Immature natural killer cell (primary cell): ENCODE measurements around the gene PMPCA. TPM values are rescaled to one million over a fixed set of nuclear protein-coding genes. Genes with fewer than 3 reads are reported as not detected.

ENCODE experiments used
- DNase-seq, 3 donors: peaks; one replicate each; pipeline ENCODE4 v3.0.0; 2022; ENCODE audit warnings: mixed read lengths in 1 of 3
- H3K27ac Mint-ChIP-seq, 6 donors: one replicate each; pipeline ENCODE4 v1.8.0; 2020; ENCODE audit warnings: mixed read lengths in 6 of 6, mild to moderate bottlenecking in 5 of 6, inconsistent platforms in 4 of 6, moderate library complexity in 3 of 6
- H3K27me3 Mint-ChIP-seq, 3 donors: one replicate each; pipeline ENCODE4 v1.8.0; 2020 to 2021; ENCODE audit warnings: low read depth in 3 of 3, mild to moderate bottlenecking in 3 of 3, mixed read lengths in 3 of 3, moderate library complexity in 3 of 3, inconsistent platforms in 1 of 3
- H3K36me3 Mint-ChIP-seq, 3 donors: one replicate each; pipeline ENCODE4 v1.8.0; 2020; ENCODE audit warnings: mixed read lengths in 3 of 3, inconsistent platforms in 2 of 3, mild to moderate bottlenecking in 2 of 3
- H3K4me1 Mint-ChIP-seq, 2 donors: one replicate each; pipeline ENCODE4 v1.8.0; 2020; ENCODE audit warnings: inconsistent platforms in 2 of 2, mild to moderate bottlenecking in 2 of 2, mixed read lengths in 2 of 2, moderate library complexity in 1 of 2
- H3K4me3 Mint-ChIP-seq, 5 donors: one replicate each; pipeline ENCODE4 v1.8.0; 2020; ENCODE audit warnings: mild to moderate bottlenecking in 5 of 5, mixed read lengths in 5 of 5, inconsistent platforms in 3 of 5, moderate library complexity in 3 of 5
- H3K9me3 Mint-ChIP-seq, 6 donors: one replicate each; pipeline ENCODE4 v1.8.0; 2020; ENCODE audit warnings: mild to moderate bottlenecking in 6 of 6, mixed read lengths in 6 of 6, inconsistent platforms in 4 of 6, moderate library complexity in 3 of 6
- polyA plus RNA-seq, 3 donors: library from polyadenylated mRNA; unstranded; fragments of 300-500 nt; fragmentation: Illumina TruSeq; gene quantifications; one replicate each; pipeline ENCODE4 v1.2.3, GENCODE V29; 2021

PMPCA gene
- polyA plus RNA-seq, 3 donors from 2014 or later: 34.5 to 43.5 (median 42.6) TPM

GRCh38 chr9:136433849-136434579 is 23.6 kb downstream of the PMPCA start:
- DNase-seq: no peak
- H3K27me3 Mint-ChIP-seq: peaks cover 0 to 6% (median 2%) of the 10 kb centered on the region in 3 donors
- H3K27ac Mint-ChIP-seq: no peak overlapping the region
- H3K4me1 Mint-ChIP-seq: peaks cover 27 to 29% of the 10 kb centered on the region in 2 donors
- H3K9me3 Mint-ChIP-seq: no peaks in the 10 kb centered on the region
- no peak overlapping the region for H3K4me3 Mint-ChIP-seq
- H3K36me3 Mint-ChIP-seq: no peaks in the 10 kb centered on the region

GRCh38 chr9:136434580-136435169 is 24.2 kb downstream of the PMPCA start:
- no peaks in the 10 kb centered on the region for H3K9me3 Mint-ChIP-seq
- no peak overlapping the region for H3K4me3 Mint-ChIP-seq
- peaks cover 0 to 6% (median 2%) of the 10 kb centered on the region in 3 donors for H3K27me3 Mint-ChIP-seq
- no peak for DNase-seq
- H3K4me1 Mint-ChIP-seq: peaks cover 27 to 29% of the 10 kb centered on the region in 2 donors
- no peak overlapping the region for H3K27ac Mint-ChIP-seq
- no peaks in the 10 kb centered on the region for H3K36me3 Mint-ChIP-seq

- no peak for DNase-seq
- Mint-ChIP-seq H3K4me1 (peaks cover 27 to 29% of the 10 kb centered on the region in 2 donors), H3K27ac (no peak overlapping the region), H3K9me3 (no peaks in the 10 kb centered on the region), H3K27me3 (peaks cover 0 to 7% (median 6%) of the 10 kb centered on the region in 3 donors), H3K36me3 (no peaks in the 10 kb centered on the region), H3K4me3 (peak overlapping the region in 3 of 5 donors; percentile 10 to 79 (median 47))
Measured at GRCh38 chr9:136436055-136436634, 25.7 kb downstream of the PMPCA start.

GRCh38 chr9:136437430-136437829 is 27.0 kb downstream of the PMPCA start:
- peaks cover 0 to 9% (median 6%) of the 10 kb centered on the region in 3 donors for H3K27me3 Mint-ChIP-seq
- peaks cover 27 to 29% of the 10 kb centered on the region in 2 donors for H3K4me1 Mint-ChIP-seq
- peak overlapping the region in 2 of 6 donors; percentile 25 to 64 for H3K27ac Mint-ChIP-seq
- no peak for DNase-seq
- H3K9me3 Mint-ChIP-seq: no peaks in the 10 kb centered on the region
- H3K4me3 Mint-ChIP-seq: peak overlapping the region; percentile 57 to 80 (median 78)
- peaks cover 0 to 3% (median 0%) of the 10 kb centered on the region in 3 donors for H3K36me3 Mint-ChIP-seq

GRCh38 chr9:136437839-136438547 is 27.5 kb downstream of the PMPCA start:
- Mint-ChIP-seq H3K4me1 (peaks cover 27 to 29% of the 10 kb centered on the region in 2 donors), H3K27ac (peak overlapping the region in 3 of 6 donors; percentile 23 to 69 (median 31)), H3K4me3 (peak overlapping the region; percentile 75 to 83 (median 78)), H3K27me3 (peaks cover 0 to 9% (median 6%) of the 10 kb centered on the region in 3 donors), H3K9me3 (no peaks in the 10 kb centered on the region), H3K36me3 (peaks cover 0 to 8% (median 0%) of the 10 kb centered on the region in 3 donors)
- no peak for DNase-seq

- peak; percentile 18 to 33 (median 27) for DNase-seq
- peak overlapping the region; percentile 75 to 83 (median 78) for H3K4me3 Mint-ChIP-seq
- peaks cover 27 to 29% of the 10 kb centered on the region in 2 donors for H3K4me1 Mint-ChIP-seq
- no peaks in the 10 kb centered on the region for H3K9me3 Mint-ChIP-seq
- H3K27me3 Mint-ChIP-seq: peaks cover 0 to 9% (median 6%) of the 10 kb centered on the region in 3 donors
- peak overlapping the region in 1 of 6 donors; percentile 23 for H3K27ac Mint-ChIP-seq
- H3K36me3 Mint-ChIP-seq: peaks cover 0 to 13% (median 3%) of the 10 kb centered on the region in 3 donors
Measured at GRCh38 chr9:136438548-136439480, 28.4 kb downstream of the PMPCA start.

- Mint-ChIP-seq H3K36me3 (peaks cover 0 to 15% (median 6%) of the 10 kb centered on the region in 3 donors), H3K27ac (peak within 1 kb of the TSS in 3 of 6 donors; percentile 46 to 65 (median 49)), H3K4me3 (peak within 1 kb of the TSS; percentile 46 to 83 (median 78)), H3K27me3 (peaks cover 0 to 9% (median 6%) of the 10 kb centered on the region in 3 donors), H3K4me1 (peaks cover 27 to 29% of the 10 kb centered on the region in 2 donors), H3K9me3 (no peaks in the 10 kb centered on the region)
- peak; percentile 83 to 86 (median 85) for DNase-seq
Measured at GRCh38 chr9:136439481-136440408, 29.3 kb downstream of the PMPCA start, which contains the start of gene INPP5E. Gene INPP5E (minus strand): TSS chr9:136439845. CDS start chr9:136439419, 426 bp downstream.

GRCh38 chr9:136441191-136441680 is 30.8 kb downstream of the PMPCA start:
- peaks cover 0 to 9% (median 6%) of the 10 kb centered on the region in 3 donors for H3K27me3 Mint-ChIP-seq
- peaks cover 0 to 16% (median 6%) of the 10 kb centered on the region in 3 donors for H3K36me3 Mint-ChIP-seq
- no peak overlapping the region for H3K27ac Mint-ChIP-seq
- no peaks in the 10 kb centered on the region for H3K9me3 Mint-ChIP-seq
- H3K4me3 Mint-ChIP-seq: peak overlapping the region in 1 of 5 donors; percentile 30
- H3K4me1 Mint-ChIP-seq: peaks cover 21 to 22% of the 10 kb centered on the region in 2 donors
- DNase-seq: no peak

- Mint-ChIP-seq H3K27ac (no peak overlapping the region), H3K4me1 (peaks cover 17% of the 10 kb centered on the region in 2 donors), H3K36me3 (peaks cover 5 to 21% (median 11%) of the 10 kb centered on the region in 3 donors), H3K4me3 (peak overlapping the region in 1 of 5 donors; percentile 30), H3K9me3 (no peaks in the 10 kb centered on the region), H3K27me3 (peaks cover 0 to 9% (median 6%) of the 10 kb centered on the region in 3 donors)
- no peak for DNase-seq
Measured at GRCh38 chr9:136441681-136442245, 31.3 kb downstream of the PMPCA start.

- peaks cover 12% of the 10 kb centered on the region in 2 donors for H3K4me1 Mint-ChIP-seq
- no peaks in the 10 kb centered on the region for H3K9me3 Mint-ChIP-seq
- H3K27ac Mint-ChIP-seq: peak overlapping the region in 2 of 6 donors; percentile 59 to 80
- H3K36me3 Mint-ChIP-seq: peaks cover 8 to 26% (median 14%) of the 10 kb centered on the region in 3 donors
- peaks cover 0 to 9% (median 5%) of the 10 kb centered on the region in 3 donors for H3K27me3 Mint-ChIP-seq
- no peak for DNase-seq
- no peak overlapping the region for H3K4me3 Mint-ChIP-seq
Measured at GRCh38 chr9:136442265-136442664, 31.8 kb downstream of the PMPCA start.

- peaks cover 0 to 9% (median 4%) of the 10 kb centered on the region in 3 donors for H3K27me3 Mint-ChIP-seq
- no peak for DNase-seq
- peaks cover 4% of the 10 kb centered on the region in 2 donors for H3K4me1 Mint-ChIP-seq
- no peak overlapping the region for H3K4me3 Mint-ChIP-seq
- no peak overlapping the region for H3K27ac Mint-ChIP-seq
- peaks cover 12 to 34% (median 18%) of the 10 kb centered on the region in 3 donors for H3K36me3 Mint-ChIP-seq
- no peaks in the 10 kb centered on the region for H3K9me3 Mint-ChIP-seq
Measured at GRCh38 chr9:136443087-136443486, 32.6 kb downstream of the PMPCA start.
